Activated naive CD8-positive, alpha-beta T cell (primary cell): Measurements from ENCODE around the gene UBB.
"Not testable (repeated sequence)": the region's sequence is repeated elsewhere in the genome, so short reads cannot be mapped to it uniquely, and the experiment has no call there.

ENCODE experiments used
- H3K27ac Mint-ChIP-seq: one replicate; pipeline ENCODE4 v1.8.0; 2021; ENCODE audit warnings: mixed read lengths
- H3K27me3 Mint-ChIP-seq: one replicate; pipeline ENCODE4 v1.8.0; 2021; ENCODE audit warnings: mixed read lengths
- H3K36me3 Mint-ChIP-seq: one replicate; pipeline ENCODE4 v1.8.0; 2021; ENCODE audit warnings: mixed read lengths
- H3K4me1 Mint-ChIP-seq: one replicate; pipeline ENCODE4 v1.8.0; 2021; ENCODE audit warnings: low read depth, mixed read lengths
- H3K4me3 Mint-ChIP-seq: one replicate; pipeline ENCODE4 v1.8.0; 2021; ENCODE audit warnings: mild to moderate bottlenecking, mixed read lengths
- H3K9me3 Mint-ChIP-seq: one replicate; pipeline ENCODE4 v1.8.0; 2021; ENCODE audit warnings: low read depth, mixed read lengths

UBB gene

DNA sequence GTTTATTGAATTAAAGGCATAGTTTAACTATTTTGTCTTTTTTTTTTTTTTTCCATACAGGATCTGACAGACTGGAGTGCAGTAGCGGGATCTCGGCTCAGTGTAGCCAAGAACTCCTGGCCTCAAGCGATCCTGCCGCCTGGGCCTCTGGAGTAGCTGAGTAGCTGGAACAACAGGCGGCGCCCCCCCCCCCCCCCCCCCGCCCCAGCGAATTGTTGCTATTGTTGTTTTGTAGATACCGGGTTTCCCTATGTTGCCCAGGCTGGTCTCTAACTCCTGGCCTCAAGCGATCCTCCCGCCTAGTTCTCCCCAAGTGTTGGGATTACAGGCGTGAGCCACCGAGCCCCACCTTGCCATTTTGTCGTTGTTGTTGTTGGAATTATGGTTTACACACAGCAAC is 26.3 kb upstream of the UBB start:
- no peaks in the 10 kb centered on the region for H3K36me3 Mint-ChIP-seq
- H3K27me3 Mint-ChIP-seq = no peaks in the 10 kb centered on the region
- peaks cover 24% of the 10 kb centered on the region for H3K4me1 Mint-ChIP-seq
- peak overlapping the region; percentile 84 for H3K4me3 Mint-ChIP-seq
- H3K27ac Mint-ChIP-seq = peak overlapping the region; percentile 28
- no peaks in the 10 kb centered on the region for H3K9me3 Mint-ChIP-seq

DNA sequence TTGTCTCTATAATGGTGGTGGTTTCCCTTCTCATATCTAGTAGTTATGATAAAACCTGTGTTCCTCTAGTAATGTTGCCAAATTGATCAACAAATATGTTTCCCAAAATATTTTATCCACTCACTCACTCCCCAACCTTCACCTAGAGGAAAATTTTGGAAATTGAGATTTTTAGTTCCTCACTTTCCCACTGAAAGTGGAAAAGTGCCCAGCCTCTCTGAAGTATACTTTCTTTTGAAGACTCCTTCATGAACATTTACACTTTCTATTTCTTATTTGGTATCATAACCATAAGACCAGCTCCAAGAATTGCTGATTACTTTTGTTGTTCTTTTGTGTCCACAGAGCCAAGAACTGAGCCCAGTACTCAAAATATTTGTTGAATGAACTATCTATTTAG is 22.5 kb upstream of the UBB start:
- Mint-ChIP-seq H3K4me1 (peaks cover 4% of the 10 kb centered on the region), H3K4me3 (no peak overlapping the region), H3K9me3 (no peaks in the 10 kb centered on the region), H3K27ac (no peak overlapping the region), H3K27me3 (no peaks in the 10 kb centered on the region), H3K36me3 (no peaks in the 10 kb centered on the region)

DNA sequence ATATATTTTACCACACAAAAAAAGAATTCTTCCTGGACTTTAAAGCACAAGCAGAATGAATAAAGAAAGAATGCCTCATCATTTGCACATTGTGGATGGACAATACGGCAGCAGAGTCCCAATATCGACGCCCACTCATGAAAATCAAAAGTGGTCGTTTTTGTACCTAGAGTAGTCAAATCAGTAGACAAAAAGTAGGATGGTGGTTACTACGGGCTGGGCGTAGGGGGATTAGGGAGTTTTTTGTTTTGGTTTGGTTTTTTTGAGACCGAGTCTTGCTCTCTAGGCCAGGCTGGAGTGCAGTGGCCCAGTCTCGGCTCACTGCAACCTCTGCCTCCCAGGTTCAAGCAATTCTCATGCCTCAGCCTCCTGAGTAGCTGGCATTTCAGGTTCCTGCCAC is 19.0 kb upstream of the UBB start:
- H3K36me3 Mint-ChIP-seq = no peaks in the 10 kb centered on the region
- H3K9me3 Mint-ChIP-seq = no peaks in the 10 kb centered on the region
- H3K27me3 Mint-ChIP-seq = no peaks in the 10 kb centered on the region

DNA sequence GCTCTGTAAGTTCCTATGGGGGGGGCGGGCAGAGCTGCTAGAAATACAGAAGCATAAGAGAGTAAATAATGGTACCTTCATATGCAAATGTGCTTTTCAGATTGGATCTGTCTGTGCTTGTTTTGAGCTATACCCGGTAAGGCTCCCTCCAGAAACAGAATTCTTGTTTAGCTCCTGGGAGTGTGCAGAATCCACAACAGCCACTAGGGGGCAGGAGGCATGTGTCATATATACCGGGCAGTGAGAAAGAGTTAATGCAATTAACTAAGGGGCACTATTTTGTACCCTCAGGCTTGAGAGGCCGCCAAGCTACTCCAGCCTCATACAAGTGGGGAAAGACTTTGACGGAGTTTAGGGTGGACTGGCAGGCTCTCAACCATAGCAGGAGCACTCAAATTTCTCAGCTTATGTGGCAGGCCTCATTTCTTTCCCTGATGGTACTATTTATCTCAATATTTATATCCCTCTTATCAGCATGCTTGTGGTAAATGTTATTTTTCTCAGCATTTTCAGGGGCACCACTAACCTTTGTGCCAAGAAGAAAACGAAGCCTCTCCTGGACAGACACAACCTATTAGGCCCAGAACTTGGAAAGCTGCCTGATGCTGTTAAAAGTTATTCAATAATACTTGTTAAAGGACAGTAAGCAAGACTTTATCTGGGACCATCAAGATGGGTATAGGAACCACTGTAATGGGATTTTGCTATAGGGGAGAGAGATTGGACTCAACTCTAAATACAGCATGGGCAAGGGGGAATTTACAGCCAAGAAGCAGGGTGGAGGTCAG is 16.9 kb upstream of the UBB start:
- no peak overlapping the region for H3K4me3 Mint-ChIP-seq
- no peaks in the 10 kb centered on the region for H3K9me3 Mint-ChIP-seq

More for the DNA sequence above, 19.0 kb upstream of the UBB start:
- H3K4me1 Mint-ChIP-seq = peaks cover 2% of the 10 kb centered on the region
- H3K27ac Mint-ChIP-seq = no peak overlapping the region
- no peak overlapping the region for H3K4me3 Mint-ChIP-seq

DNA sequence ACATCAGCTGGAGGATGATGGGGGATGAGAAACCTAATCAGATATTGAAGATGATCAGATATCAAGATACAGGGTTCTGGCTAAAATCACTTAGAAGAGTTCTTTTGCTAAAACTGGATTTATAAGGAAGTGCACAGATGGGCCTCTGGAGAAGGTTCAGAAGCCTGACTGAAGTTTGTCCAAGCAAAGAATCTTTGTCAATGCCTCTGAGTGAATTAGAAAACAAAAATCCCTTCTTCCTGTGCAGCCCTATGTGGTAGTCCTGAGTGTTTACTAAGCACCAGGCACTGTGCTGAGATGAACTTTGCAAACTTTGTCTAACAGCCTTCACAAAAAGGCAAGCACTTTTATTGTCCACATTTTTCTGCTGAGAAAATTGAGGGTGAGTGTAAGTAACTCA is 16.3 kb upstream of the UBB start:
- Mint-ChIP-seq H3K27ac (no peak overlapping the region), H3K4me1 (peaks cover 2% of the 10 kb centered on the region), H3K36me3 (no peaks in the 10 kb centered on the region), H3K4me3 (no peak overlapping the region), H3K9me3 (no peaks in the 10 kb centered on the region), H3K27me3 (no peaks in the 10 kb centered on the region)

More for the DNA sequence above, 16.9 kb upstream of the UBB start:
- Mint-ChIP-seq H3K4me1 (peaks cover 2% of the 10 kb centered on the region), H3K27me3 (no peaks in the 10 kb centered on the region), H3K36me3 (no peaks in the 10 kb centered on the region), H3K27ac (no peak overlapping the region)

DNA sequence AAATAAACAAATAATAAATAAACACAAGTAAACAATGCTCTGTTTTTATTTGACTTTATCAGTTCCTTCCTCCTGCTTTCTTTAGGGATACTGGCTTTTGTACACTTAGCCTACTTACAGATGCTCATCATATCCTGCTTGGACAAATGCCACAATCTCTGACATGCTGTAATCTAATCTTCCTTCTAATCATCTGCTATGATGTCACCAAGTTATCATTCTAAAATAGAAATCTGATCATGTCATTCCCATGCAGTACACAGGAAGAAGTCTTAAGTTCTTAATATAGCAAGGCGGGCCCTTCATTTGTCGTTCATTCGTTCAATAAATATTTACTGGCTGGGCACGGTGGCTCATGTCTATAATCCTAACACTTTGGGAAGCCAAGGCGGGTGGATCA is 9.1 kb upstream of the UBB start:
- H3K27me3 Mint-ChIP-seq = no peaks in the 10 kb centered on the region
- no peak overlapping the region for H3K27ac Mint-ChIP-seq
- no peaks in the 10 kb centered on the region for H3K9me3 Mint-ChIP-seq
- no peak overlapping the region for H3K4me3 Mint-ChIP-seq
- H3K4me1 Mint-ChIP-seq = no peaks in the 10 kb centered on the region
- H3K36me3 Mint-ChIP-seq = no peaks in the 10 kb centered on the region

- H3K4me3 Mint-ChIP-seq = no peak overlapping the region
- no peaks in the 10 kb centered on the region for H3K36me3 Mint-ChIP-seq
- H3K9me3 Mint-ChIP-seq = no peaks in the 10 kb centered on the region
- no peaks in the 10 kb centered on the region for H3K4me1 Mint-ChIP-seq
- no peak overlapping the region for H3K27ac Mint-ChIP-seq
- no peaks in the 10 kb centered on the region for H3K27me3 Mint-ChIP-seq
Observed at GRCh38 chr17:16374146-16374938, 6.5 kb upstream of the UBB start.

GRCh38 chr17:16377941-16378341 is 3.0 kb upstream of the UBB start:
- H3K27ac Mint-ChIP-seq = no peak overlapping the region
- no peaks in the 10 kb centered on the region for H3K27me3 Mint-ChIP-seq

GRCh38 chr17:16378636-16379282 is 2.1 kb upstream of the UBB start:
- Mint-ChIP-seq H3K4me1 (peaks cover 23% of the 10 kb centered on the region), H3K4me3 (no peak overlapping the region), H3K9me3 (no peaks in the 10 kb centered on the region), H3K27ac (peak overlapping the region; percentile 0), H3K36me3 (peaks cover 13% of the 10 kb centered on the region), H3K27me3 (no peaks in the 10 kb centered on the region)

More at GRCh38 chr17:16377941-16378341, 3.0 kb upstream of the UBB start:
- peaks cover 8% of the 10 kb centered on the region for H3K36me3 Mint-ChIP-seq
- H3K9me3 Mint-ChIP-seq = no peaks in the 10 kb centered on the region
- no peak overlapping the region for H3K4me3 Mint-ChIP-seq
- H3K4me1 Mint-ChIP-seq = peaks cover 16% of the 10 kb centered on the region

- no peaks in the 10 kb centered on the region for H3K9me3 Mint-ChIP-seq
- no peak overlapping the region for H3K4me3 Mint-ChIP-seq
Observed at GRCh38 chr17:16379654-16380053, 1.2 kb upstream of the UBB start.

GRCh38 chr17:16381496-16381820 is 567 bp downstream of the UBB start:
- no peaks in the 10 kb centered on the region for H3K9me3 Mint-ChIP-seq
- peak overlapping the region; percentile 91 for H3K4me3 Mint-ChIP-seq
- peaks cover 15% of the 10 kb centered on the region for H3K36me3 Mint-ChIP-seq
- H3K4me1 Mint-ChIP-seq = peaks cover 35% of the 10 kb centered on the region
- no peaks in the 10 kb centered on the region for H3K27me3 Mint-ChIP-seq
- peak overlapping the region; percentile 98 for H3K27ac Mint-ChIP-seq

More at GRCh38 chr17:16379654-16380053, 1.2 kb upstream of the UBB start:
- no peak overlapping the region for H3K27ac Mint-ChIP-seq
- H3K27me3 Mint-ChIP-seq = no peaks in the 10 kb centered on the region
- H3K36me3 Mint-ChIP-seq = peaks cover 15% of the 10 kb centered on the region
- H3K4me1 Mint-ChIP-seq = peaks cover 32% of the 10 kb centered on the region

- H3K4me3 Mint-ChIP-seq = peak overlapping the region; percentile 91
- H3K27me3 Mint-ChIP-seq = peaks cover 2% of the 10 kb centered on the region
- H3K36me3 Mint-ChIP-seq = peaks cover 15% of the 10 kb centered on the region
- no peaks in the 10 kb centered on the region for H3K9me3 Mint-ChIP-seq
- H3K4me1 Mint-ChIP-seq = peaks cover 43% of the 10 kb centered on the region
- peak overlapping the region; percentile 73 for H3K27ac Mint-ChIP-seq
Observed at GRCh38 chr17:16383216-16383615, 2.3 kb downstream of the UBB start.

GRCh38 chr17:16383772-16384287 is 2.9 kb downstream of the UBB start:
- H3K27ac Mint-ChIP-seq = peak overlapping the region; percentile 78
- peaks cover 2% of the 10 kb centered on the region for H3K27me3 Mint-ChIP-seq
- H3K4me3 Mint-ChIP-seq = peak overlapping the region; percentile 91

DNA sequence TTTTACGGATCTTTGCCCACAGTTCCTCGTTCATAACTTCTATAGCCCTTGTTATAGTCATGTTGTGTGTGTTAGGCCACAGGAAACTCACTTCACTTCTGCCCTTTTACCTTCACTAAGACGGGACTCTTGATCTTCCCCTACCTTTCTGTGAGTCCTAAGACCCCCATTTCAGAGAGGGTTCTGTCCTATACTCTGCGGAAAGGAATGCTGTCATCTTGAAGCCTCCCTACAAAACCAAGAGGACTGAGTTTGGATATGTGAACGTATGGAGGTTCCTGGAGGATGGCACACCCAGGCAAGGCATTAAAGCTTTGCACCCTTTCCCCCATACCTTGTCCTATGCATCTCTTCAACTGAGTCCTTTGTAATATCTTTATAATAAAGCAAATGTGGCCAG is 3.7 kb downstream of the UBB start:
- peaks cover 43% of the 10 kb centered on the region for H3K4me1 Mint-ChIP-seq
- H3K36me3 Mint-ChIP-seq = peaks cover 15% of the 10 kb centered on the region
- peak overlapping the region; percentile 91 for H3K4me3 Mint-ChIP-seq
- H3K9me3 Mint-ChIP-seq = no peaks in the 10 kb centered on the region
- H3K27ac Mint-ChIP-seq = peak overlapping the region; percentile 78
- H3K27me3 Mint-ChIP-seq = peaks cover 2% of the 10 kb centered on the region

More at GRCh38 chr17:16383772-16384287, 2.9 kb downstream of the UBB start:
- Mint-ChIP-seq H3K36me3 (peaks cover 15% of the 10 kb centered on the region), H3K9me3 (no peaks in the 10 kb centered on the region), H3K4me1 (peaks cover 43% of the 10 kb centered on the region)

DNA sequence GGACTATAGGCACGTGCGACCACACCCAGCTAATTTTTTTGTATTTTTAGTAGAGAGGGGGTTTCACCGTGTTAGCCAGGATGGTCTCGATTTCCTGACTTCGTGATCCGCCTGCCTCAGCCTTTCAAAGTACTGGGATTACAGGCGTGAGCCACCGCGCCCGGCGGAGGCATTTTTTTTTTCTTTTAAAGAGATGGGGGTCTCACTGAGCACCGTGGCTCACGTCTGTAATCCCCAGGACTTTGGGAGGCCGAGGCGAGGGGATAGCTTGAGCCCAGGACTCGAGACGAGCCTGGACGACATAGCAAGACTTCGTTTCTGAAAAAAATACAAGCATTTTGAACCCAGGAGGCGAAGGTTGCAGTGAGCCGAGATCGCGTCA is 5.2 kb downstream of the UBB start:
- H3K36me3 Mint-ChIP-seq = peaks cover 15% of the 10 kb centered on the region
- H3K4me3 Mint-ChIP-seq = peak overlapping the region; percentile 91
- peaks cover 42% of the 10 kb centered on the region for H3K4me1 Mint-ChIP-seq
- not testable (repeated sequence) for H3K27ac Mint-ChIP-seq, H3K9me3 Mint-ChIP-seq, H3K27me3 Mint-ChIP-seq
